OCI-LY7 (cell line): ENCODE results near the gene BPIFB6. TPM values are rescaled to one million over a fixed set of nuclear protein-coding genes. Genes with fewer than 3 reads are reported as not detected.

Experiments
- BruUV-seq: library from RNA; stranded (reverse); fragments of 400-500 nt; replicated peaks from 2 replicates; lab custom pipeline; 2021; lab: Mats Ljungman, UMichigan
- CTCF ChIA-PET: fragments of 300-600 bp; sonication (Branson Sonifier 250); formaldehyde crosslinking; loops from one replicate; lab custom pipeline; 2022; ENCODE audit warnings: antibody characterized with exemption; ENCODE audit not compliant: unreplicated experiment; lab: Charles Lee
- POLR2A ChIA-PET: fragments of 300-600 bp; sonication (Branson Sonifier 250); formaldehyde crosslinking; loops from one replicate; lab custom pipeline; 2022; ENCODE audit warnings: antibody characterized with exemption; lab: Charles Lee
- DNase-seq: peaks from one replicate; pipeline ENCODE4 v3.0.0-alpha.2; 2015; ENCODE audit warnings: low spot score
- H2AFZ ChIP-seq: fragments of 200-600 bp; sonication (generic), shearing (Covaris generic); 2 replicates; pipeline ENCODE4 v1.6.1; 2014; ENCODE audit warnings: mild to moderate bottlenecking, antibody characterized with exemption, low read length, moderate library complexity
- H3K27ac ChIP-seq: fragments of 200-600 bp; sonication (generic); 2 replicates; pipeline ENCODE4 v1.5.1; 2014; ENCODE audit warnings: mixed run types, low read depth, mild to moderate bottlenecking, moderate library complexity, low read length, inconsistent platforms; ENCODE audit not compliant: poor library complexity, severe bottlenecking
- H3K36me3 ChIP-seq: fragments of 200-600 bp; sonication (generic); 2 replicates; pipeline ENCODE4 v1.6.1; 2014; ENCODE audit warnings: mild to moderate bottlenecking, antibody characterized with exemption, low read length, moderate library complexity, mixed read lengths; ENCODE audit not compliant: insufficient read depth
- H3K4me1 ChIP-seq: fragments of 200-600 bp; sonication (generic); 2 replicates; pipeline ENCODE4 v1.5.1; 2014; ENCODE audit warnings: mild to moderate bottlenecking, low read length; ENCODE audit not compliant: insufficient read depth, poor library complexity, severe bottlenecking
- H3K4me2 ChIP-seq: fragments of 200-600 bp; sonication (generic); 2 replicates; pipeline ENCODE4 v1.6.1; 2014; ENCODE audit warnings: mild to moderate bottlenecking, low read length
- H3K4me3 ChIP-seq: fragments of 200-600 bp; sonication (generic); 2 replicates; pipeline ENCODE4 v1.5.1; 2014; ENCODE audit warnings: mild to moderate bottlenecking, low read depth, low read length; ENCODE audit not compliant: poor library complexity, severe bottlenecking
- H3K79me2 ChIP-seq: fragments of 200-600 bp; sonication (generic); 2 replicates; pipeline ENCODE4 v1.6.1; 2016; ENCODE audit warnings: low read depth, mild to moderate bottlenecking, low read length, moderate library complexity, mixed read lengths; ENCODE audit not compliant: insufficient read depth
- H3K9me2 ChIP-seq: fragments of 200-600 bp; sonication (generic); 2 replicates; pipeline ENCODE4 v1.6.1; 2016; ENCODE audit warnings: mild to moderate bottlenecking, low read length, mixed read lengths; ENCODE audit not compliant: insufficient read depth
- H3K9me3 ChIP-seq: fragments of 200-600 bp; sonication (generic); 2 replicates; pipeline ENCODE4 v1.6.1; 2014; ENCODE audit warnings: mild to moderate bottlenecking, mixed run types, low read length, mixed read lengths
- H4K20me1 ChIP-seq: fragments of 200-600 bp; sonication (generic); 2 replicates; pipeline ENCODE4 v1.6.1; 2014; ENCODE audit warnings: mild to moderate bottlenecking, antibody characterized with exemption, low read length, moderate library complexity, mixed read lengths; ENCODE audit not compliant: insufficient read depth
- EZH2phosphoT487 ChIP-seq: fragments of 200-600 bp; sonication (generic); IDR thresholded peaks from 2 replicates; pipeline ENCODE4 v1.6.1; 2018; ENCODE audit warnings: low read depth, borderline replicate concordance, mild to moderate bottlenecking, mixed run types, antibody characterized with exemption, low read length, moderate library complexity, mixed read lengths
- intact Hi-C: fragments of 100-400 bp; cut with micrococcal nuclease; formaldehyde crosslinking; loops from one replicate; pipeline ENCODE4 v1.10.0; 2022; ENCODE audit not compliant: unreplicated experiment
- total RNA-seq, 2 experiments: library from RNA; depleted of rRNA in 1 of 2; stranded (reverse); fragments of >200 nt in 1 of 2; shearing (Covaris generic) in 1 of 2; gene quantifications; 2 replicates each; pipeline ENCODE4 v1.2.3, GENCODE V29; 2014 to 2022
- TF ChIP-seq, protein P1 (sequence below): fragments of 200-600 bp; sonication (generic); conservative IDR thresholded peaks from 2 replicates; pipeline ENCODE4 v1.5.1; 2014; ENCODE audit warnings: mild to moderate bottlenecking, antibody characterized with exemption, low read length, moderate library complexity, mixed read lengths

Gene BPIFB6
- total RNA-seq, 2 experiments from 2014 or later, result not detected

DNA sequence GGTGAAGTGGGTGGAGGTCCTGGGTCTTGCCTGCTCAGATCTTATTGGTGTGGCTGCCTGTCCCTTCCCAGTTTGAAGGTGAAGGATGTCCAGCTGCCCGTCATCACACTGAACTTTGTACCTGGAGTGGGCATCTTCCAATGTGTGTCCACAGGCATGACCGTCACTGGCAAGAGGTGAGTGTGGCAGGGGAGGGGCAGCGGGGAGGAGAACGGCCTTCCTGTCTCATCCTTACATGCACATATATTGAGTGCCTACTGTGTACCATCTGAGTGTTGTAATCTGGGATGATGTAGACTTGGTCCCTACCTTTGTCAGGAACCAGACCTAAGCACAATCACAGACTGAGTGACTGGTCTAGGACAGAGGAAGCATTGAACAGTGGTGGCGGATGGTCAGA, 2.7 kb downstream of the BPIFB6 start:
- no peak overlapping the region for H3K4me3 ChIP-seq
- H3K27ac ChIP-seq, result no peak overlapping the region
- H3K79me2 ChIP-seq, result no peaks in the 10 kb centered on the region
- DNase-seq, result no peak
- H3K9me3 ChIP-seq, result no peaks in the 10 kb centered on the region
- no peak overlapping the region for H3K4me2 ChIP-seq
- no peaks in the 10 kb centered on the region for H3K9me2 ChIP-seq
- intact Hi-C loops, result no loop called here
- no TSS peak for BruUV-seq
- TF ChIP-seq, protein P1, sequence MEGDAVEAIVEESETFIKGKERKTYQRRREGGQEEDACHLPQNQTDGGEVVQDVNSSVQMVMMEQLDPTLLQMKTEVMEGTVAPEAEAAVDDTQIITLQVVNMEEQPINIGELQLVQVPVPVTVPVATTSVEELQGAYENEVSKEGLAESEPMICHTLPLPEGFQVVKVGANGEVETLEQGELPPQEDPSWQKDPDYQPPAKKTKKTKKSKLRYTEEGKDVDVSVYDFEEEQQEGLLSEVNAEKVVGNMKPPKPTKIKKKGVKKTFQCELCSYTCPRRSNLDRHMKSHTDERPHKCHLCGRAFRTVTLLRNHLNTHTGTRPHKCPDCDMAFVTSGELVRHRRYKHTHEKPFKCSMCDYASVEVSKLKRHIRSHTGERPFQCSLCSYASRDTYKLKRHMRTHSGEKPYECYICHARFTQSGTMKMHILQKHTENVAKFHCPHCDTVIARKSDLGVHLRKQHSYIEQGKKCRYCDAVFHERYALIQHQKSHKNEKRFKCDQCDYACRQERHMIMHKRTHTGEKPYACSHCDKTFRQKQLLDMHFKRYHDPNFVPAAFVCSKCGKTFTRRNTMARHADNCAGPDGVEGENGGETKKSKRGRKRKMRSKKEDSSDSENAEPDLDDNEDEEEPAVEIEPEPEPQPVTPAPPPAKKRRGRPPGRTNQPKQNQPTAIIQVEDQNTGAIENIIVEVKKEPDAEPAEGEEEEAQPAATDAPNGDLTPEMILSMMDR, result no peak
- no peak for TF ChIP-seq EZH2phosphoT487
- H2AFZ ChIP-seq, result no peak overlapping the region
- H3K36me3 ChIP-seq, result no peaks in the 10 kb centered on the region
- no peaks in the 10 kb centered on the region for H3K4me1 ChIP-seq
- H4K20me1 ChIP-seq, result no peaks in the 10 kb centered on the region
- CTCF ChIA-PET, result no interaction called here
- POLR2A ChIA-PET, result no interaction called here

DNA sequence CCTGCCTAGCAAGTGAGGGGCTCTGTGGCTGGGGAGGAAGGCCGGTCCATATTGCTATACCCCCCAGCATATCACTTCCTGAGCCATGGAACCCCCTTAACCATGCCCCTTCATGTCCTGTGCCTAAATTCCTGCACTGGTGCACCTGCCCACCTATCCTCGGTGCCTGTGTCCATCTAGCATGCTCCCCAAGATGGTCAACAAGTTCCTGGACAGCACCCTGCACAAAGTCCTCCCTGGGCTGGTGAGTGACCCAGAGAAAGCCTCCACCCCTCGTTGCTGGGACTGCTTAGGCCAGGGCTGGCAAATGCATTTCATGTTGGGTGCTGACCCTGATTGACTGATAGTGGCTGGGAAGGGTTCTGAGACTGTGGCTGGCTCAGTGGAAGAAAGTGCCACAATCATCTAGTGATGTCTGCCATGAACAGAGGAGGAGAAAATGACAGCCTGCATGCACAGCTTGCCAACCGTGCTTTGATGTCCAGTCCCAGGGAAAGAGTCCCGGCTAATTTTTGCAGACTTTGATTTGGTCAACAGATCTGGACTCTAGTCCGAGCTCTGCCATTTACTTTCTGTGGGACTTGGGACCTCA, 3.5 kb downstream of the BPIFB6 start:
- no TSS peak for BruUV-seq

DNA sequence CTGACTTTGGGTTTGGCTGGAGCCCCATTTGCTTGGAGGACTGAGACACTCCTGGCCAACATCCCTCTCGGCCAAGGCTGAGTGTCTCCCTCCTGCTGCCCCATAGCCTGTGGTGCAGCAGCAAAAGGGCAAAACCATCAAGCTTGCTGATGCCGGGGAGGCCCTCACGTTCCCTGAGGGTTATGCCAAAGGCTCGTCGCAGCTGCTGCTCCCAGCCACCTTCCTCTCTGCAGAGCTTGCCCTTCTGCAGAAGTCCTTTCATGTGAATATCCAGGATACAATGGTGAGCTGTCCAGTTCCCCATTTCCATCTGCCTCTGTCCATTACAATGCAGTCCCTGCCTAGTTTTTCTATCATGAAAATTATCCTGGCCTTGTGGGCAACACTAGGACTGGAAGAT, 6.0 kb downstream of the BPIFB6 start:
- H3K9me3 ChIP-seq, result no peaks in the 10 kb centered on the region
- no peaks in the 10 kb centered on the region for H3K36me3 ChIP-seq
- no peak for DNase-seq
- TF ChIP-seq, protein P1, result no peak
- no peak for TF ChIP-seq EZH2phosphoT487
- H3K9me2 ChIP-seq, result no peaks in the 10 kb centered on the region
- no peaks in the 10 kb centered on the region for H3K79me2 ChIP-seq
- BruUV-seq, result no TSS peak
- no peak overlapping the region for H2AFZ ChIP-seq
- no peaks in the 10 kb centered on the region for H4K20me1 ChIP-seq
- intact Hi-C loops, result no loop called here
- H3K27ac ChIP-seq, result no peak overlapping the region
- H3K4me3 ChIP-seq, result no peak overlapping the region
- CTCF ChIA-PET, result no interaction called here
- H3K4me1 ChIP-seq, result no peaks in the 10 kb centered on the region
- H3K4me2 ChIP-seq, result no peak overlapping the region
- POLR2A ChIA-PET, result no interaction called here

More for the DNA sequence above, 3.5 kb downstream of the BPIFB6 start:
- Histone ChIP-seq H3K4me3 (no peak overlapping the region), H3K36me3 (no peaks in the 10 kb centered on the region), H3K9me3 (no peaks in the 10 kb centered on the region), H3K4me2 (no peak overlapping the region), H2AFZ (no peak overlapping the region), H4K20me1 (no peaks in the 10 kb centered on the region), H3K4me1 (no peaks in the 10 kb centered on the region), H3K9me2 (no peaks in the 10 kb centered on the region), H3K79me2 (no peaks in the 10 kb centered on the region), H3K27ac (no peak overlapping the region)
- POLR2A ChIA-PET, result no interaction called here
- intact Hi-C loops, result no loop called here
- CTCF ChIA-PET, result no interaction called here
- TF ChIP-seq, protein P1, result no peak
- TF ChIP-seq EZH2phosphoT487, result no peak
- DNase-seq, result no peak
